COLO829 (cell line): Measurements from ENCODE around the gene AKT2.

Experiments used
- DNase-seq: peaks from one replicate; pipeline ENCODE4 v3.0.0; 2012; ENCODE audit warnings: low spot score

The AKT2 gene

GRCh38 chr19:40184273-40184672 lies 100.9 kb downstream of the AKT2 start:
- DNase-seq: no peak
